Measurements from ENCODE around the gene NAV1. TPM values are rescaled to one million over a fixed set of nuclear protein-coding genes. Genes with fewer than 3 reads are reported as not detected.

Gene NAV1
- total RNA-seq, 4 donors from 2014 or later: 13.0 to 40.6 (median 16.9) TPM

GRCh38 chr1:201540846-201541735 lies 2.2 kb downstream of the NAV1 start:
- H3K4me3 ChIP-seq: peak overlapping the region in 1 of 4 donors; percentile 57
- peak overlapping the region; percentile 79 to 89 (median 85) for H3K27ac ChIP-seq
- TF ChIP-seq POLR2A (IDR thresholded peaks at IDR 0.05) (no peak), EP300 (IDR thresholded peaks at IDR 0.05; ENCODE audit: low read depth) (no peak), POLR2AphosphoS5 (IDR thresholded peaks at IDR 0.05) (no peak)
- TF ChIP-seq, protein P1, sequence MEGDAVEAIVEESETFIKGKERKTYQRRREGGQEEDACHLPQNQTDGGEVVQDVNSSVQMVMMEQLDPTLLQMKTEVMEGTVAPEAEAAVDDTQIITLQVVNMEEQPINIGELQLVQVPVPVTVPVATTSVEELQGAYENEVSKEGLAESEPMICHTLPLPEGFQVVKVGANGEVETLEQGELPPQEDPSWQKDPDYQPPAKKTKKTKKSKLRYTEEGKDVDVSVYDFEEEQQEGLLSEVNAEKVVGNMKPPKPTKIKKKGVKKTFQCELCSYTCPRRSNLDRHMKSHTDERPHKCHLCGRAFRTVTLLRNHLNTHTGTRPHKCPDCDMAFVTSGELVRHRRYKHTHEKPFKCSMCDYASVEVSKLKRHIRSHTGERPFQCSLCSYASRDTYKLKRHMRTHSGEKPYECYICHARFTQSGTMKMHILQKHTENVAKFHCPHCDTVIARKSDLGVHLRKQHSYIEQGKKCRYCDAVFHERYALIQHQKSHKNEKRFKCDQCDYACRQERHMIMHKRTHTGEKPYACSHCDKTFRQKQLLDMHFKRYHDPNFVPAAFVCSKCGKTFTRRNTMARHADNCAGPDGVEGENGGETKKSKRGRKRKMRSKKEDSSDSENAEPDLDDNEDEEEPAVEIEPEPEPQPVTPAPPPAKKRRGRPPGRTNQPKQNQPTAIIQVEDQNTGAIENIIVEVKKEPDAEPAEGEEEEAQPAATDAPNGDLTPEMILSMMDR (IDR thresholded peaks at IDR 0.05): no peak
- intact Hi-C loops (cut with DNase I; ENCODE audit: low total_unique reads): no loop called here
- no peaks in the 10 kb centered on the region for H3K36me3 ChIP-seq
- WGBS, 2 donors (ENCODE audit: low coverage in 1 of 2): 79 to 80% methylated on average over 1 to 12 of the region's 12 CpGs
- no peaks in the 10 kb centered on the region for H3K9me3 ChIP-seq
- H3K27me3 ChIP-seq: peaks cover 29% of the 10 kb centered on the region
- DNase-seq: no peak
- in situ Hi-C loops (cut with MboI; ENCODE audit: low pct_ligation_motif_present in 1 of 4, low pct_unique_long_range_greater_than_20kb in 1 of 4, low sequenced_read_pairs in 3 of 4): no loop called here
- peaks cover 6 to 37% (median 24%) of the 10 kb centered on the region in 4 donors for H3K4me1 ChIP-seq

- TF ChIP-seq, protein P1 (IDR thresholded peaks at IDR 0.05): no peak
- no peak for TF ChIP-seq EP300 (IDR thresholded peaks at IDR 0.05; ENCODE audit: low read depth)
- TF ChIP-seq POLR2AphosphoS5 (IDR thresholded peaks at IDR 0.05): no peak
- no peak for TF ChIP-seq POLR2A (IDR thresholded peaks at IDR 0.05)
- Histone ChIP-seq H3K9me3 (no peaks in the 10 kb centered on the region), H3K4me1 (peaks cover 6 to 32% (median 16%) of the 10 kb centered on the region in 4 donors), H3K36me3 (no peaks in the 10 kb centered on the region), H3K4me3 (no peak overlapping the region), H3K27me3 (peaks cover 25% of the 10 kb centered on the region), H3K27ac (peak overlapping the region; percentile 38 to 89 (median 82))
- in situ Hi-C loops (cut with MboI; ENCODE audit: low pct_ligation_motif_present in 1 of 4, low pct_unique_long_range_greater_than_20kb in 1 of 4, low sequenced_read_pairs in 3 of 4) (no loop called here), intact Hi-C loops (cut with DNase I; ENCODE audit: low total_unique reads) (no loop called here)
- WGBS, 2 donors (ENCODE audit: low coverage in 1 of 2): 73 to 74% methylated on average over 5 to 9 of the region's 9 CpGs
- DNase-seq: no peak
Observed at GRCh38 chr1:201542309-201543035, 3.5 kb downstream of the NAV1 start.

- H3K4me3 ChIP-seq: no peak overlapping the region
- no peaks in the 10 kb centered on the region for H3K9me3 ChIP-seq
- H3K27me3 ChIP-seq: peaks cover 10% of the 10 kb centered on the region
- TF ChIP-seq POLR2AphosphoS5 (IDR thresholded peaks at IDR 0.05) (no peak), EP300 (IDR thresholded peaks at IDR 0.05; ENCODE audit: low read depth) (no peak), POLR2A (IDR thresholded peaks at IDR 0.05) (no peak)
- TF ChIP-seq, protein P1 (IDR thresholded peaks at IDR 0.05): no peak
- intact Hi-C loops (cut with DNase I; ENCODE audit: low total_unique reads): no loop called here
- H3K4me1 ChIP-seq: peaks cover 0 to 19% (median 7%) of the 10 kb centered on the region in 4 donors
- no peak overlapping the region for H3K27ac ChIP-seq
- no peaks in the 10 kb centered on the region for H3K36me3 ChIP-seq
- WGBS, 2 donors (ENCODE audit: low coverage in 1 of 2): 74 to 81% methylated on average over 3 to 7 of the region's 7 CpGs
- in situ Hi-C loops (cut with MboI; ENCODE audit: low pct_ligation_motif_present in 1 of 4, low pct_unique_long_range_greater_than_20kb in 1 of 4, low sequenced_read_pairs in 3 of 4): no loop called here
- DNase-seq: no peak
Observed at GRCh38 chr1:201543871-201544642, 5.1 kb downstream of the NAV1 start.
